K562 (cell line): ENCODE measurements around the gene C1QTNF5. TPM values are rescaled to one million over a fixed set of nuclear protein-coding genes. Genes with fewer than 3 reads are reported as not detected.

Experiments
- CCNT2 ChIP-seq: IDR thresholded peaks from 2 replicates; pipeline ENCODE4 v1.6.1; 2011; ENCODE audit warnings: borderline replicate concordance, low read depth, mild to moderate bottlenecking, moderate library complexity, mixed read lengths, low read length; ENCODE audit not compliant: insufficient read length; ENCODE audit errors: extremely low read depth
- DNMT1 ChIP-seq: fragments of 450-650 bp; IDR thresholded peaks from 2 replicates; pipeline ENCODE4 v1.6.1; 2016; ENCODE audit warnings: antibody characterized with exemption, mild to moderate bottlenecking
- EWSR1 ChIP-seq: fragments of 450-650 bp; IDR thresholded peaks from 2 replicates; pipeline ENCODE4 v1.6.1; 2018; ENCODE audit warnings: borderline replicate concordance, mild to moderate bottlenecking, low read depth, moderate library complexity; ENCODE audit not compliant: partially characterized antibody
- GABPB2 ChIP-seq: fragments of 250-450 bp; sonication (Bioruptor Pico); conservative IDR thresholded peaks from 2 replicates; pipeline ENCODE4 v1.5.1; 2021; ENCODE audit warnings: mild to moderate bottlenecking
- NFIX ChIP-seq: fragments of 250-450 bp; sonication (Bioruptor Pico); IDR thresholded peaks from 2 replicates; pipeline ENCODE4 v1.4.0; 2020; ENCODE audit warnings: low read depth, mild to moderate bottlenecking, moderate library complexity
- SAP30 ChIP-seq: fragments of 200-600 bp; sonication (generic); IDR thresholded peaks from 2 replicates; pipeline ENCODE4 v1.6.1; 2012; ENCODE audit warnings: borderline replicate concordance, low read depth, mild to moderate bottlenecking, moderate library complexity, low read length, control low read depth, inconsistent platforms; ENCODE audit not compliant: insufficient read depth, poor library complexity, severe bottlenecking
- SRSF3 ChIP-seq: fragments of 200-400 bp; formaldehyde crosslinking; IDR thresholded peaks from 2 replicates; pipeline ENCODE4 v1.6.1; 2016; ENCODE audit warnings: mild to moderate bottlenecking, low read length, moderate library complexity; ENCODE audit not compliant: insufficient read depth
- UBTF ChIP-seq, 2 experiments: IDR thresholded peaks; 2 replicates each; pipeline ENCODE4 v1.6.1; 2012; ENCODE audit warnings: improper control_type of control experiment in 2 of 2, low read depth in 2 of 2, low read length in 2 of 2, borderline replicate concordance in 1 of 2
- ZBTB49 ChIP-seq: sonication (generic); formaldehyde crosslinking; IDR thresholded peaks from 2 replicates; pipeline ENCODE4 v1.8.0; 2022; ENCODE audit warnings: missing genetic modification reagents, mild to moderate bottlenecking, borderline replicate concordance
- ZFPM2 ChIP-seq: fragments of 250-450 bp; sonication (Bioruptor Pico); IDR thresholded peaks from 2 replicates; pipeline ENCODE4 v1.5.1; 2022; ENCODE audit warnings: mild to moderate bottlenecking
- ZNF695 ChIP-seq: fragments of 450-650 bp; formaldehyde crosslinking; IDR thresholded peaks from 2 replicates; pipeline ENCODE4 v1.4.0; 2020; ENCODE audit warnings: mild to moderate bottlenecking, moderate library complexity
- polyA plus RNA-seq, 8 experiments: library from polyadenylated mRNA; depleted of rRNA in 4 of 8; stranded (reverse) in 5 of 8; unstranded in 3 of 8; fragments of >200 nt; fragmentation: Nextera tagmentation in 2 of 8; fragmentation: Illumina TruSeq in 1 of 8; extraction: Ambion mirVana in 2 of 8; extraction: Trizol in 1 of 8; gene quantifications; 2 replicates each; pipeline versions ENCODE4 v1.2.1 to v1.2.3, GENCODE V29; 2011 to 2014; ENCODE audit warnings: inconsistent platforms in 1 of 8, missing spikeins in 1 of 8
- total RNA-seq, 7 experiments: library from RNA; depleted of rRNA in 6 of 7; stranded (reverse); fragments of >200 nt in 6 of 7; fragmentation: Illumina TruSeq in 2 of 7; extraction: Trizol in 2 of 7; gene quantifications; 2 replicates each; pipeline versions ENCODE4 v1.2.1 to v1.2.3, GENCODE V29; 2011 to 2021; ENCODE audit warnings: low replicate concordance in 1 of 7
- TF ChIP-seq, protein P1 (sequence below), 2 experiments: fragments of 450-650 bp; IDR thresholded peaks; 2 replicates each; pipeline ENCODE4 v1.6.1; 2016; ENCODE audit warnings: mild to moderate bottlenecking in 2 of 2, borderline replicate concordance in 1 of 2, low read depth in 1 of 2, moderate library complexity in 1 of 2

The C1QTNF5 gene
- total and polyA plus RNA-seq, 9 of the 15 experiments (the other 6 are each of a cell fraction or from before 2014, with no cell fraction given), result 0.07 to 0.76 (median 0.24) TPM; not detected in 1

DNA sequence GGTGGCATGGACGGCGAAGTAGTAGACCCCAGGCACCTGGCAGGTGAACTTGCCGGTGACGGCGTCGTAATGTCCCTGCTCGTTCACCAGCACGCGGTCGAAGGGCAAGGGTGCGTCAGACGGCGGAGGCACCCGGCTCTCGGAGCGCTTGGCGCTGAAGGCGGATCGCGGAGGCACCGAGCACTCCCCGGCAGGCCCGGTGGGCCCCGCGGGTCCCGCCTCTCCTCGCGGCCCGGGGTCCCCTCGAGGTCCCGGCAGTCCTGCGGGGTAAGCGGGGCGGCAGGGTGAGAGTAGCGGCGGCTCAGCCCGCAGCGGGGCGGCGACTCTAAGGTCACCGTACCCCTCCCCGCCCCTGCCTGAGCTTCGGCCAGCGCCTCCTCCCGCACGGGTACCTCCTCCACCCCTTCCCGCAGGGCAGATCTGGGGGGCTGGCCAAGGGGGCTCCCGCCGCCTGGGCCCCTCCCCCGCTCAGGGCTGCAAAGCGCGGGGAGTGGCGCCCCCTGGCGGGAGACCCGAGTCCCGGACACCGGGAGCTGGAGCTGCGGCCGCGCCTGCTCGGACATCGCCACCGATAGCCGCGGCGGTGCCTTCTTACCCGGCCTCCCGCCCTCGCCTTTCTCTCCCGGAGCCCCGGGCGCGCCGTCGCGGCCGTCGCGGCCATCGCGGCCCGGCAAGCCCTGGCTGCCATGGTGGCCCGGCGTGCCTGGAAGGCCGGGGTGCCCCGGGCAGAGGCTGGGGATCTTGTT is 921 bp downstream of the C1QTNF5 start (continued):
- TF ChIP-seq CCNT2 (peak; percentile 72), DNMT1 (no peak), ZFPM2 (no peak), SRSF3 (no peak), NFIX (CRISPR knock-in tag) (no peak), EWSR1 (no peak), SAP30 (no peak), ZNF695 (CRISPR knock-in tag) (no peak), UBTF (IDR thresholded peaks at IDR 0.05; ENCODE audit: borderline replicate concordance in 1 of 2, low read depth in 2 of 2, low read length in 2 of 2) (peak; percentile 92 to 95; a peak in 3 of 4 replicates), GABPB2 (CRISPR knock-in tag) (no peak), ZBTB49 (CRISPR knock-in tag) (no peak)
- TF ChIP-seq, protein P1, sequence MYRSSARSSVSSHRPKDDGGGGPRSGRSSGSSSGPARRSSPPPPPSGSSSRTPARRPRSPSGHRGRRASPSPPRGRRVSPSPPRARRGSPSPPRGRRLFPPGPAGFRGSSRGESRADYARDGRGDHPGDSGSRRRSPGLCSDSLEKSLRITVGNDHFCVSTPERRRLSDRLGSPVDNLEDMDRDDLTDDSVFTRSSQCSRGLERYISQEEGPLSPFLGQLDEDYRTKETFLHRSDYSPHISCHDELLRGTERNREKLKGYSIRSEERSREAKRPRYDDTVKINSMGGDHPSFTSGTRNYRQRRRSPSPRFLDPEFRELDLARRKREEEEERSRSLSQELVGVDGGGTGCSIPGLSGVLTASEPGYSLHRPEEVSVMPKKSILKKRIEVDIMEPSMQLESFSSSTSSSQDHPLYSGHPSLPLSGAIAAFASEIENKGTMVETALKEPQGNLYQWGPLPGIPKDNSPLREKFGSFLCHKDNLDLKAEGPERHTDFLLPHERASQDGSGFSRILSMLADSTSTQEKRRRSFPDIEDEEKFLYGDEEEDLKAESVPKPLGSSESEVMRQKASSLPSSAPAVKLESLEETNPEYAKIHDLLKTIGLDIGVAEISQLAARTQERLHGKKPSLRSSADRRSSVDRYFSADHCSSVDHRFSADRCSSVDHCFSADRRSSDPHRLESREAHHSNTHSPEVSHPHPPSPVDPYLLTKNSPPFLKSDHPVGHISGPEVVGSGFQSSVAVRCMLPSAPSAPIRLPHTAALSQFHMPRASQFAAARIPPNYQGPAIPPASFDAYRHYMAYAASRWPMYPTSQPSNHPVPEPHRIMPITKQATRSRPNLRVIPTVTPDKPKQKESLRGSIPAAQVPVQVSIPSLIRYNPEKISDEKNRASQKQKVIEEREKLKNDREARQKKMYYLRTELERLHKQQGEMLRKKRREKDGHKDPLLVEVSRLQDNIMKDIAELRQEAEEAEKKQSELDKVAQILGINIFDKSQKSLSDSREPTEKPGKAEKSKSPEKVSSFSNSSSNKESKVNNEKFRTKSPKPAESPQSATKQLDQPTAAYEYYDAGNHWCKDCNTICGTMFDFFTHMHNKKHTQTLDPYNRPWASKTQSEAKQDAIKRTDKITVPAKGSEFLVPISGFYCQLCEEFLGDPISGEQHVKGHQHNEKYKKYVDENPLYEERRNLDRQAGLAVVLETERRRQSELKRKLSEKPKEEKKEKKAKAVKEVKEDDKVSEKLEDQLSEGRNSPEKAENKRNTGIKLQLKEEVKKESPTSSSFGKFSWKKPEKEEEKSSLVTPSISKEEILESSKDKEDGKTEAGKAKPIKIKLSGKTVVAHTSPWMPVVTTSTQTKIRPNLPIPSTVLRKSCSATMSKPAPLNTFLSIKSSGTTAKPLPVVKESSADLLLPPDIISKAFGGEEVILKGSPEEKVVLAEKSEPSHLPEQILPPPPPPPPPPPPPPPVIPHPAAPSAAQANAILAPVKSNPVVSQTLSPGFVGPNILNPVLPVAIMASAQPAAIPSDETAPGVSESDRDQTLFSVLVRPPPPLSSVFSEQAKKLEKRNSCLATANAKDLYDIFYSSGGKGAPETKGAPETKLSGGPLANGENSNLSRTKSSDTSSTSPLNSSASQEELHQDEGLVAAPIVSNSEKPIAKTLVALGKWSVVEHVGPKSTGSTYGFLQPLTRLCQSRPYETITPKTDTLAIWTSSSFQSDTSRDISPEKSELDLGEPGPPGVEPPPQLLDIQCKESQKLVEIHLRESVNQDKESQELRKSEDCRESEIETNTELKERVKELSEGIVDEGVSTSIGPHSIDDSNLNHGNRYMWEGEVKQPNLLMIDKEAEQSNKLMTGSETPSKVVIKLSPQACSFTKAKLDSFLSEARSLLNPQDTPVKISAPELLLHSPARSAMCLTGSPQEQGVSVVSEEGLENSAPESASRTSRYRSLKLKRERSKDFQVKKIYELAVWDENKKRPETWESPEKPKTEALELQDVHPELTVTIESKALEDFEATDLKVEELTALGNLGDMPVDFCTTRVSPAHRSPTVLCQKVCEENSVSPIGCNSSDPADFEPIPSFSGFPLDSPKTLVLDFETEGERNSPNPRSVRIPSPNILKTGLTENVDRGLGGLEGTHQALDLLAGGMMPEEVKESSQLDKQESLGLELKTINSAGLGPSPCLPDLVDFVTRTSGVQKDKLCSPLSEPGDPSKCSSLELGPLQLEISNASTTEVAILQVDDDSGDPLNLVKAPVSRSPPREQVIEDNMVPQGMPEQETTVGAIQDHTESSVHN (IDR thresholded peaks at IDR 0.05; ENCODE audit: borderline replicate concordance in 1 of 2, low read depth in 1 of 2), result no peak
